Right lobe of liver (tissue), 6 donors: Measurements from ENCODE around the gene STAB1. TPM values are rescaled to one million over a fixed set of nuclear protein-coding genes. Genes with fewer than 3 reads are reported as not detected.
A peak's percentile ranks its signal among the peaks of the same experiment; 100 is the strongest.

Source experiments
- ATAC-seq, 4 donors: fragments of 200-7000 bp; cut with Tn5 transposase; one replicate each; pipeline ENCODE4 v1.9.1; 2020; ENCODE audit warnings: mild to moderate bottlenecking in 4 of 4, moderate library complexity in 4 of 4
- DNase-seq, 3 donors: peaks; one replicate each; pipeline ENCODE4 v3.0.0-alpha.2; 2020
- H3K27ac ChIP-seq, 3 donors: fragments of 200-600 bp; one replicate each; pipeline ENCODE4 v1.8.0; 2022
- H3K27me3 ChIP-seq, 2 donors: fragments of 200-600 bp; one replicate each; pipeline ENCODE4 v1.8.0; 2022
- H3K36me3 ChIP-seq, 4 donors: fragments of 200-600 bp; sonication (generic) in 1 of 4; one replicate each; pipeline versions ENCODE4 v1.5.1 to v1.8.0; 2017 to 2022; ENCODE audit warnings: control low read depth in 1 of 4
- H3K4me1 ChIP-seq, 4 donors: fragments of 200-600 bp; sonication (generic) in 1 of 4; one replicate each; pipeline versions ENCODE4 v1.5.1 to v1.8.0; 2017 to 2022; ENCODE audit warnings: control low read depth in 1 of 4
- H3K4me3 ChIP-seq, 3 donors: fragments of 200-600 bp; one replicate each; pipeline ENCODE4 v1.8.0; 2022
- H3K9me3 ChIP-seq, 4 donors: fragments of 200-600 bp; sonication (generic) in 1 of 4; one replicate each; pipeline versions ENCODE4 v1.5.1 to v1.8.0; 2017 to 2022; ENCODE audit warnings: control low read depth in 1 of 4
- CTCF ChIP-seq, 4 donors: fragments of 200-600 bp in 3 of 4; fragments of 450-650 bp in 1 of 4; IDR thresholded peaks; one replicate each; pipeline versions ENCODE4 v1.5.1 to v1.8.0; 2016 to 2022; ENCODE audit warnings: antibody characterized with exemption in 4 of 4, mild to moderate bottlenecking in 2 of 4
- POLR2A ChIP-seq: fragments of 450-650 bp; IDR thresholded peaks from one replicate; pipeline ENCODE4 v1.6.1; 2017; ENCODE audit warnings: antibody characterized with exemption, mild to moderate bottlenecking
- WGBS: methylation state at CpG from one replicate; pipeline ENCODE4 v1.1.6; 2018; ENCODE audit warnings: low coverage, low lambda C conversion rate; ENCODE audit not compliant: insufficient coverage; ENCODE audit errors: missing lambda C conversion rate; 5-methylcytosine and 5-hydroxymethylcytosine counted together
- intact Hi-C, 2 donors: fragments of 100-400 bp; cut with DNase I; formaldehyde crosslinking; loops; one replicate each; pipeline versions ENCODE4 v1.11.2 to v1.14.1; 2022
- long read RNA-seq: library from polyadenylated mRNA; unstranded; transcript quantifications from one replicate; pipeline ENCODE4 v2.0.0, GENCODE V29; 2019
- total RNA-seq, 6 experiments: library from RNA; depleted of rRNA in 2 of 6; stranded (reverse); fragments of >200 nt in 2 of 6; fragmentation: NEBNext Ultra II Directional in 3 of 6; extraction: Animal tissue kit (Norgen Biotek cat#: 25700) in 3 of 6; gene quantifications; one replicate each; pipeline versions ENCODE4 v1.1.0 to v1.2.4, GENCODE V29; 2016 to 2023
- donor health status: DM: no; HTN: yes; CAD: no.
- donor health status: DM: no; HTN: no; CAD: no.
- donor health status: DM: no; HTN: no; CAD: no.
- donor health status: DM: no; HTN: yes; CAD: no.
- donor health status: DM: no; HTN: yes; CAD: no.

Gene STAB1
- total RNA-seq = 100 to 1,000 TPM in 3 of 6 experiments, 10 to 100 TPM in 3; 60.7 to 268 (median 92.5) TPM
- long read RNA-seq, partial matches to known transcripts = 0 of 4 reads
- long read RNA-seq, other reads (novel, unspliced or antisense) = 4 of 4 reads

- Histone ChIP-seq H3K27ac (peak within 1 kb of the TSS; percentile 14 to 76 (median 40)), H3K4me3 (peak within 1 kb of the TSS; percentile 38 to 41 (median 40)), H3K4me1 (no peaks in the 10 kb centered on the region), H3K27me3 (no peaks in the 10 kb centered on the region), H3K36me3 (peaks cover 0 to 25% (median 4%) of the 10 kb centered on the region in 4 donors), H3K9me3 (no peaks in the 10 kb centered on the region)
- intact Hi-C loops = no loop called here
- peak; percentile 57 to 63 (median 60) for ATAC-seq
- TF ChIP-seq POLR2A (peak; percentile 8), CTCF (IDR thresholded peaks at IDR 0.05) (no peak)
- peak; percentile 67 to 79 (median 72) for DNase-seq
- WGBS = 51% methylated on average over 8 of the region's 25 CpGs
Measured at GRCh38 chr3:52494886-52495495, at the start of gene STAB1. TSS of gene STAB1 (plus strand) at chr3:52495338. CDS start at chr3:52495414, 76 bp downstream.

- TF ChIP-seq CTCF (IDR thresholded peaks at IDR 0.05) = no peak
- TF ChIP-seq POLR2A = no peak
- Histone ChIP-seq H3K4me1 (peaks cover 0 to 6% (median 2%) of the 10 kb centered on the region in 4 donors), H3K27me3 (no peaks in the 10 kb centered on the region), H3K4me3 (no peak overlapping the region), H3K36me3 (no peaks in the 10 kb centered on the region), H3K9me3 (no peaks in the 10 kb centered on the region), H3K27ac (no peak overlapping the region)
- no peak for ATAC-seq
- intact Hi-C loops = no loop called here
- DNase-seq = no peak
- WGBS = 100% methylated on average over 1 of the region's 4 CpGs
Measured at GRCh38 chr3:52446042-52446441, 49.1 kb upstream of the STAB1 start.

- Histone ChIP-seq H3K27me3 (no peaks in the 10 kb centered on the region), H3K27ac (no peak overlapping the region), H3K9me3 (no peaks in the 10 kb centered on the region), H3K36me3 (no peaks in the 10 kb centered on the region), H3K4me3 (no peak overlapping the region), H3K4me1 (peaks cover 0 to 6% (median 2%) of the 10 kb centered on the region in 4 donors)
- ATAC-seq (peak; percentile 39 to 68 (median 63)), DNase-seq (peak in 1 of 3 donors; percentile 57)
- TF ChIP-seq POLR2A (no peak), CTCF (IDR thresholded peaks at IDR 0.05) (peak; percentile 98 to 99 (median 98))
- WGBS = 0% methylated on average over 4 of the region's 13 CpGs
- intact Hi-C loops = no loop called here
Measured at GRCh38 chr3:52446631-52447511, 48.3 kb upstream of the STAB1 start.

- peaks cover 0 to 6% (median 2%) of the 10 kb centered on the region in 4 donors for H3K4me1 ChIP-seq
Measured at GRCh38 chr3:52447512-52448355, 47.4 kb upstream of the STAB1 start.

More at GRCh38 chr3:52447512-52448355, 47.4 kb upstream of the STAB1 start:
- peak in 1 of 3 donors; percentile 47 for DNase-seq
- Histone ChIP-seq H3K9me3 (no peaks in the 10 kb centered on the region), H3K27me3 (no peaks in the 10 kb centered on the region), H3K4me3 (no peak overlapping the region), H3K27ac (no peak overlapping the region), H3K36me3 (no peaks in the 10 kb centered on the region)
- no peak for TF ChIP-seq CTCF (IDR thresholded peaks at IDR 0.05)
- no peak for TF ChIP-seq POLR2A
- no peak for ATAC-seq
- 68% methylated on average over 12 of the region's 12 CpGs for WGBS
- intact Hi-C loops = no loop called here
